Measurements from ENCODE around the gene M1AP.

DNA sequence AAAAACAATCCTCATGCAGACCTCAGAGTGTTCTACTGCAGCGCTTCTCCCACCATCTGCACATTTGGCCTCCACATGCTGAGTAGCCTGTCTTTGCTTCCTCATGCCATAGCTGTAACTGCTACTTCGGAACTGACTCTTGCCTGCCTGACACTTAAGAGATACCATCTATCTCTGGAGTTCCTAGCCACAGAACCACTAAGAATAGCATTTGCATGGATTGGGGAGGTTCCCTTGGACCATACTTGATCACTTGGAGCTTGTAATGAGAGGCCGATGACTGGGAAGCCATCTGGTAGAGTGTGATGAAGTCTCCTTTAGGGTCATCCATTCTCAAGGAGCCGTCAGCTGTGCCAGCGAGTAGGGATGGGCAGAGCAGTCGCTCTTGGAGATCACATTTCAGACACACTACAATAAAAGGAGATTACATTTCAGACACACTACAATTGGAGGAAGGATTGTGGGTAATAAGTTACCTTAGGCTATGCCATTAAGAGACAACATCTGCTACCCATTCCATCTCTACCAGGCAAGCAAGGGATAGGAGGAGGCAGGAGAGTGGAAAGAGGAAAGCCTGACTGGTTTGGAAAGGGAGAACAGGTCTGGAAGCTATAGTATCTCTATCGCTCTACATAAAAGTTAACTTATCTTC, 71.8 kb downstream of the M1AP start:
- TF ChIP-seq POLR2AphosphoS5 (IDR thresholded peaks at IDR 0.05) (no peak), POLR2A (IDR thresholded peaks at IDR 0.05) (no peak)
- TF ChIP-seq, protein P1, sequence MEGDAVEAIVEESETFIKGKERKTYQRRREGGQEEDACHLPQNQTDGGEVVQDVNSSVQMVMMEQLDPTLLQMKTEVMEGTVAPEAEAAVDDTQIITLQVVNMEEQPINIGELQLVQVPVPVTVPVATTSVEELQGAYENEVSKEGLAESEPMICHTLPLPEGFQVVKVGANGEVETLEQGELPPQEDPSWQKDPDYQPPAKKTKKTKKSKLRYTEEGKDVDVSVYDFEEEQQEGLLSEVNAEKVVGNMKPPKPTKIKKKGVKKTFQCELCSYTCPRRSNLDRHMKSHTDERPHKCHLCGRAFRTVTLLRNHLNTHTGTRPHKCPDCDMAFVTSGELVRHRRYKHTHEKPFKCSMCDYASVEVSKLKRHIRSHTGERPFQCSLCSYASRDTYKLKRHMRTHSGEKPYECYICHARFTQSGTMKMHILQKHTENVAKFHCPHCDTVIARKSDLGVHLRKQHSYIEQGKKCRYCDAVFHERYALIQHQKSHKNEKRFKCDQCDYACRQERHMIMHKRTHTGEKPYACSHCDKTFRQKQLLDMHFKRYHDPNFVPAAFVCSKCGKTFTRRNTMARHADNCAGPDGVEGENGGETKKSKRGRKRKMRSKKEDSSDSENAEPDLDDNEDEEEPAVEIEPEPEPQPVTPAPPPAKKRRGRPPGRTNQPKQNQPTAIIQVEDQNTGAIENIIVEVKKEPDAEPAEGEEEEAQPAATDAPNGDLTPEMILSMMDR (IDR thresholded peaks at IDR 0.05): no peak
